NOMO-1 treated with dmso at 0.1 percent for 144 hours (cell line): ENCODE data around the gene RAB33B.
A peak's percentile ranks its signal among the peaks of the same experiment; 100 is the strongest.

Experiments
- DNase-seq: peaks from one replicate; lab custom pipeline; 2025; ENCODE audit not compliant: unreplicated experiment; lab: John Stamatoyannopoulos, UW

RAB33B gene

DNA sequence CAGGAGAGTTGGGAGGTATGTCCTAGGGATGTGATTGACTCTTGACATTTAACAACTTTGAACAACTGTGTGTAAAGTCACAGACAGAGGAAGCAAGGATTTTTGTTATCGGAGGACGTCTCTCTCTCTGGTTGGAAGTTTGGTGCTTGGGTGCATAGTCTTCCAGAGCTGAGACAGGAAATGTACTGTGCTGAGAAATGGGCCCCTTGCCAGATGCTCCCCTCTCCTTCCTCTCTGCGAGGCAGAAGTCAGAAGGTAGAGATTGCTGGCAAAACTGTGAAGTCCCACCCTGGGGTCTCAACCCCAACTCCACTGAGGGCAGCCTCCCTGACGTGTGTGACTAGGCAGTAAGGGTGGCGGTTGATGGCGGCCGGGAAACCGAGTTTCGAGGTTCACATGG lies 52.9 kb downstream of the RAB33B start:
- DNase-seq, result no peak

DNA sequence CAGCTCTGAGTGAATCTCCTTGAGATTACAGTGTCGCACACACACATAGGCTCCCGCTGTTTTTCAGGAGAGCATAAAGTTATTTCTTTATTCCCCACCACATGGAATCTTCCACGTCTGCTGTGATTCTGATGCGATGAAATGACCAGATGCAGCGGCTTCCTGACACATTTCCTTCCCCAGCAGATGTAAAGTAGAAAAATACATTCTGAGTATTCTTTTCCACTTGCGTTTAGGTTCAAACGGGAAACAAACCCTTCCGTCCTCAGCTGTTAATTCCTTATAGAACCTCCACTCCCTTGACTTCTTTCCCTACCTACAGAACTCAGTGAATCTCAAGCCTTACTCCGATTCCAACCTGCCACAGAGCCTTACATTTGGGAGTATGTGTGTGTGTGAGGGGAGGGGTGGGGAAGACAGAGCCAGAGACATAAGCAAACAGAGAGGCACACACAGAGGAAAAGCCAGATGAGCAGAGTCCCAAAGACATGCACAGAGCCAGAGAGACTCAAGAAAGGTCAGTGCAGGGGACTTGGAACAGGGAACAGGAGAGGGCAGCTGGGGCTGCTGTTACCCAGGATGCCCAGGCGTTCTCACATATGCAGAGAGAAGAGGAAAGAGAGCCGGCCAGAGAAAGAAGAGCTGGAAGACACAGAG lies 54.8 kb downstream of the RAB33B start:
- no peak for DNase-seq

GRCh38 chr4:139509727-139510410 lies 55.9 kb downstream of the RAB33B start:
- no peak for DNase-seq

DNA sequence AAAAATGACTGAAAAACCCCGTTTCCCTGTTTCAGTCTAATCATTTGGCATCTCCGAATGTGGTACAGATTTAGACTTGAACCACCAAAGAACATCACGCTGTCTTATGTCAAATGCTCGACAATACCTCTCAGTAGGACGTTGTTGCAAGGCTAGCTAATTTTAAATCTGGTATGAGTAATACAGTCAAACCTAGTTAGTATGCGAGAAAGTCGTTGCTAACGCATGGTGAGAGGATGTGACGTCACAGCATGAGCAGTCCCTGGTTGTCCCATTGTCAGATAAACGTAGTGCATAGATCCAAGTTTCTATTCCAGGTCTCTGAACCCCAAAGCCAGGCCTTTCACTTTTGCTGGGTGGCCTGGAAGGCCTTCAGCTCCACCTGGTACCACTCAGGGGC lies 57.4 kb downstream of the RAB33B start:
- no peak for DNase-seq

DNA sequence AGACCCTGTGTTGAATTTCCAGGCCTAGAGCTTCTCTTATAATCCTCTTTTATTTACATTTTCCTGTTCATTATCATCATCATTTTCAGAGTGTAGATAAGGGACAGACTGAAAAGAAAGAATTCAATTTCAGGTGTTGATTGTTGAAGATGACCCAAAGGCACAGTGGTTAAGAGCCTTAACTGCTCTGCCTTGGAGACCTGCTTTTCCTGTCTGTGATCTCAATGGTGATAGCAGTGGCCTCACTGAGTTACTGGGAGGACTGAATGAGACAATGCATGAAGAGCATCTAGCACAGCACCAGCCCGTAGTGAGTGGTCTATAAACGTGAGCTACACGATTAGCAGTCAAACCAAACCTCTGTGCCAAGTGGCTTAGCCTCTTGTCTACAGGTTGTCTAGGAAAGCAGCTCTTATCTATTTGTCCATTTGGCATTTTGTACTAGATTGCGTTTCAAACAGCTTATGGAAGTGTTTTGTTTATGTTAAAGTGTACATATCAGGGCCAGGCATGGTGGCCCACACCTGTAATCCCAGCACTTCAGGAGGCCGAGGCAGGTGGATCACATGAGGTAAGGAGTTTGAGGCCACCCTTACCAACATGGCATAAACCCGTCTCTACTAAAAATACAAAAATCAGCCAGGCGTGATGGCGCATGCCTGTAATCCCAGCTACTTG lies 60.6 kb downstream of the RAB33B start:
- no peak for DNase-seq

DNA sequence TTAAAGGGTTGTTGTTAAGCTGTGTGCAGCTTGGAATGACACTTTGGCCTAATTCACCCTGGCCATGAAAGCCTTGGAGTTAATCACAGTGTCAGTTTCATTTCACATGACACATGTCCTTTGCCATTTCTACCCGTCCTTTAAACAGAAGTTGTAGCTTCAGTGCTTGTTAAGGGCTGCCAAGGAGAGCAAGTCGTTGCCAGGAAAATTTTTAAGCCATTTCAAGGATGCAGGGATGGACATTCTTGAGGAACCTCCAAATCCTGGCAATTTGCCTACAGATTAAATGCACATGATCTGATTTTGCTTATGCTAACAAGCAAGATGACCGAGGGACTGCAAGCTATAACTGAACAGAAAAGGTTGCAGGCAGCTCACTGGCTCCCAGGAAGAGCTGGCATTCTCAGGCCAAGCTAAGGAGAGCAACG lies 61.6 kb downstream of the RAB33B start:
- no peak for DNase-seq

- peak; percentile 47 for DNase-seq
Measured at GRCh38 chr4:139521754-139522401, 68.0 kb downstream of the RAB33B start.

DNA sequence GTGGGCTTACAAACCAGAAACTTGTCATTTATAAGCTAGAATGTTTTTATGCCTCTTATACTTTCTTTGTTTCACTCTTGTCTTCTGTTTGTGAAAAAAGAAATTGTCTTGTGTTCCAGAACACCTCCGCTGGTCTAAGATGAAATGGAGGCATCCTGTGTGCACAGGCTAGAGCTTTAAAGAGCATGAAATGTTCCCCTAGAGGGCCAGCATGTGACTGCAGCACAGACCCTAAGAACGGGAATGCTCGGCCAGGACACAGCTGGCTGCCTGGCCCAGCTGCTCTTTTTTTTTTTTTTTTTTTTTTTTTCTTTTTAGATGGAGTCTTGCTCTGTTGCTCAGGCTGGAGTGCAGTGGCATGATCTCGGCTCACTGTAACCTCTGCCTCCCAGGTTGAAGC lies 68.5 kb downstream of the RAB33B start:
- no peak for DNase-seq

DNA sequence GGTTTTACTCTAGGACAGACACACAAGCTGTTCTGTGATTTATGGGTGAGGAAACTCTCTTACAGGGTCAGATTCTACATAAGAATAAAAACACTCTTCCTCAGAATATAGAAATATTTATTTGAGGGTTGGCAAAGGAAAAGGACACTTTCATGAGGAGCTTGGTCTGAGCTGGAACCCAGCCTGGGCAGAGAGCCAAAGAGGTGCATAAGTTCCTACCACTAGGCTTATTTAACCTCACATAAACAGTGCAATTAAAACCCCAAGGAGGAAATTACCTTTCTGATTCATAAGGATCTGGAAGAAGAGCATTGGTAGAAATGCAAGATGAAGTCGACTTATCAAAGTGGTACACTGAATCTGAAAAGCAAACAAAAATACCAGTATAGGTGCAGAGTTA lies 69.2 kb downstream of the RAB33B start:
- DNase-seq, result no peak

- DNase-seq, result no peak
Measured at GRCh38 chr4:139524062-139524631, 70.2 kb downstream of the RAB33B start.

GRCh38 chr4:139525414-139525813 lies 71.5 kb downstream of the RAB33B start:
- no peak for DNase-seq
